Gastrocnemius medialis (tissue), 4 donors: ENCODE results near the gene SHISA6. TPM values are rescaled to one million over a fixed set of nuclear protein-coding genes. Genes with fewer than 3 reads are reported as not detected.

Source experiments
- ATAC-seq, 2 donors: fragments of 150-250 bp; one replicate each; pipeline ENCODE4 v1.9.1; 2016
- DNase-seq, 2 donors: peaks; one replicate each; pipeline ENCODE4 v3.0.0-alpha.2; 2019
- H3K27ac ChIP-seq, 4 donors: fragments of 200-600 bp; sonication (generic); 1 replicate in 1 of 4; 2 replicates in 3 of 4; pipeline ENCODE4 v1.5.1; 2016 to 2018; ENCODE audit warnings: mild to moderate bottlenecking in 2 of 4, moderate library complexity in 1 of 4
- H3K27me3 ChIP-seq, 3 donors: fragments of 200-600 bp; sonication (generic) in 2 of 3; 1 replicate in 1 of 3; 2 replicates in 2 of 3; pipeline versions ENCODE4 v1.5.1 to v1.6.0; 2016 to 2019; ENCODE audit warnings: mild to moderate bottlenecking in 1 of 3, moderate library complexity in 1 of 3
- H3K36me3 ChIP-seq, 2 donors: fragments of 200-600 bp; sonication (generic) in 1 of 2; one replicate each; pipeline ENCODE4 v1.5.1; 2017 to 2018
- H3K4me1 ChIP-seq, 2 donors: fragments of 200-600 bp; sonication (generic) in 1 of 2; one replicate each; pipeline ENCODE4 v1.5.1; 2016 to 2017; ENCODE audit warnings: mild to moderate bottlenecking in 2 of 2
- H3K4me3 ChIP-seq, 4 donors: fragments of 200-600 bp; sonication (generic) in 3 of 4; 1 replicate in 1 of 4; 2 replicates in 3 of 4; pipeline ENCODE4 v1.5.1; 2016 to 2019; ENCODE audit warnings: mild to moderate bottlenecking in 2 of 4
- H3K9me3 ChIP-seq, 3 donors: fragments of 200-600 bp; sonication (generic) in 2 of 3; 1 replicate in 1 of 3; 2 replicates in 2 of 3; pipeline ENCODE4 v1.5.1; 2016 to 2019
- CTCF ChIP-seq, 5 experiments: fragments of 450-650 bp in 3 of 5; fragments of 200-600 bp in 2 of 5; sonication (generic) in 2 of 5; IDR thresholded peaks in 4 of 5; conservative IDR thresholded peaks in 1 of 5; 1 replicate in 4 of 5; 2 replicates in 1 of 5; pipeline ENCODE4 v1.5.1; 2016 to 2019; ENCODE audit warnings: antibody characterized with exemption in 5 of 5, mild to moderate bottlenecking in 3 of 5, moderate library complexity in 3 of 5
- POLR2A ChIP-seq, 2 donors: fragments of 450-650 bp; IDR thresholded peaks; one replicate each; pipeline ENCODE4 v1.6.1; 2017; ENCODE audit warnings: antibody characterized with exemption in 2 of 2, mild to moderate bottlenecking in 2 of 2, moderate library complexity in 2 of 2
- in situ Hi-C, 4 donors: fragments of 200-750 bp; cut with MboI; loops; one replicate each; pipeline versions ENCODE4 v1.15.0 to v1.8.0; 2017; ENCODE audit warnings: low sequenced_read_pairs in 4 of 4
- intact Hi-C: fragments of 100-400 bp; cut with DNase I; formaldehyde crosslinking; loops from one replicate; pipeline ENCODE4 v1.15.1; 2023; ENCODE audit warnings: low total_unique reads
- total RNA-seq, 4 donors: library from RNA; depleted of rRNA; stranded (reverse); fragments of >200 nt; gene quantifications; one replicate each; pipeline versions ENCODE4 v1.1.0 to v1.2.3, GENCODE V29; 2016

The SHISA6 gene
- total RNA-seq, 4 donors from 2014 or later: 0.19 to 0.46 (median 0.31) TPM

GRCh38 chr17:11278992-11279270 lies 37.9 kb downstream of the SHISA6 start:
- Histone ChIP-seq H3K4me3 (no peak overlapping the region), H3K36me3 (no peaks in the 10 kb centered on the region), H3K9me3 (no peaks in the 10 kb centered on the region), H3K27me3 (no peaks in the 10 kb centered on the region), H3K4me1 (no peaks in the 10 kb centered on the region), H3K27ac (no peak overlapping the region)
- DNase-seq (no peak), ATAC-seq (no peak)
- intact Hi-C loops (no loop called here), in situ Hi-C loops (loop anchor here in 1 of 4 donors (25.0 kb wide), 1 partner anchor 392 kb away; no protein-coding TSS in a partner anchor)
- TF ChIP-seq POLR2A (IDR thresholded peaks at IDR 0.05) (no peak), CTCF (IDR thresholded peaks at IDR 0.05 in 4 of 5, conservative IDR thresholded peaks at IDR 0.05 in 1 of 5) (no peak)

GRCh38 chr17:11279776-11280344 lies 38.8 kb downstream of the SHISA6 start:
- no peak overlapping the region for H3K4me3 ChIP-seq
- no peak for TF ChIP-seq CTCF (IDR thresholded peaks at IDR 0.05 in 4 of 5, conservative IDR thresholded peaks at IDR 0.05 in 1 of 5)
- TF ChIP-seq POLR2A (IDR thresholded peaks at IDR 0.05): no peak
- intact Hi-C loops: no loop called here
- in situ Hi-C loops: loop anchor here in 1 of 4 donors (25.0 kb wide), 1 partner anchor 393 kb away; no protein-coding TSS in a partner anchor
- H3K9me3 ChIP-seq: no peaks in the 10 kb centered on the region
- no peak overlapping the region for H3K27ac ChIP-seq
- DNase-seq (no peak), ATAC-seq (no peak)
- no peaks in the 10 kb centered on the region for H3K36me3 ChIP-seq
- H3K27me3 ChIP-seq: peaks cover 0 to 2% (median 0%) of the 10 kb centered on the region in 3 donors
- no peaks in the 10 kb centered on the region for H3K4me1 ChIP-seq

GRCh38 chr17:11282586-11282985 lies 41.6 kb downstream of the SHISA6 start:
- H3K4me3 ChIP-seq: no peak overlapping the region
- H3K4me1 ChIP-seq: no peaks in the 10 kb centered on the region
- ATAC-seq (no peak), DNase-seq (no peak)
- H3K27me3 ChIP-seq: peaks cover 0 to 2% (median 2%) of the 10 kb centered on the region in 3 donors
- intact Hi-C loops (no loop called here), in situ Hi-C loops (loop anchor here in 1 of 4 donors (25.0 kb wide), 1 partner anchor 395 kb away; no protein-coding TSS in a partner anchor)
- H3K36me3 ChIP-seq: no peaks in the 10 kb centered on the region
- H3K27ac ChIP-seq: no peak overlapping the region
- TF ChIP-seq CTCF (IDR thresholded peaks at IDR 0.05 in 4 of 5, conservative IDR thresholded peaks at IDR 0.05 in 1 of 5): no peak
- H3K9me3 ChIP-seq: no peaks in the 10 kb centered on the region

- Histone ChIP-seq H3K27ac (no peak overlapping the region), H3K9me3 (no peaks in the 10 kb centered on the region), H3K27me3 (peaks cover 0 to 2% (median 2%) of the 10 kb centered on the region in 3 donors), H3K4me3 (no peak overlapping the region), H3K4me1 (no peaks in the 10 kb centered on the region), H3K36me3 (no peaks in the 10 kb centered on the region)
- no peak for ATAC-seq
- DNase-seq: no peak
- TF ChIP-seq POLR2A (IDR thresholded peaks at IDR 0.05): no peak
- TF ChIP-seq CTCF (IDR thresholded peaks at IDR 0.05 in 4 of 5, conservative IDR thresholded peaks at IDR 0.05 in 1 of 5): no peak
- intact Hi-C loops (no loop called here), in situ Hi-C loops (loop anchor here in 1 of 4 donors (25.0 kb wide), 1 partner anchor 398 kb away; no protein-coding TSS in a partner anchor)
These were observed 43.8 kb downstream of the SHISA6 start for GRCh38 chr17:11284811-11285210.

- TF ChIP-seq POLR2A (IDR thresholded peaks at IDR 0.05): no peak
- TF ChIP-seq CTCF (IDR thresholded peaks at IDR 0.05 in 4 of 5, conservative IDR thresholded peaks at IDR 0.05 in 1 of 5): no peak
- intact Hi-C loops: no loop called here
- Histone ChIP-seq H3K4me1 (no peaks in the 10 kb centered on the region), H3K27ac (no peak overlapping the region), H3K9me3 (no peaks in the 10 kb centered on the region), H3K36me3 (no peaks in the 10 kb centered on the region), H3K4me3 (no peak overlapping the region), H3K27me3 (peaks cover 0 to 2% (median 2%) of the 10 kb centered on the region in 3 donors)
- in situ Hi-C loops: loop anchor here in 1 of 4 donors (25.0 kb wide), 1 partner anchor 399 kb away; no protein-coding TSS in a partner anchor
- ATAC-seq (no peak), DNase-seq (no peak)
These were observed 44.9 kb downstream of the SHISA6 start for GRCh38 chr17:11285946-11286345.
